Breast epithelium (tissue), 4 donors: Measurements from ENCODE around the gene MSH5. TPM values are rescaled to one million over a fixed set of nuclear protein-coding genes. Genes with fewer than 3 reads are reported as not detected.

ENCODE experiments used
- DNase-seq, 2 donors: peaks; one replicate each; pipeline ENCODE4 v3.0.0-alpha.2; 2019; ENCODE audit warnings: low spot score in 2 of 2
- H3K27ac ChIP-seq, 2 donors: fragments of 200-600 bp; sonication (generic) in 1 of 2; one replicate each; pipeline ENCODE4 v1.5.1; 2016 to 2019; ENCODE audit warnings: mild to moderate bottlenecking in 1 of 2
- H3K27me3 ChIP-seq, 2 donors: fragments of 200-600 bp; sonication (generic) in 1 of 2; one replicate each; pipeline versions ENCODE4 v1.5.1 to v1.6.0; 2017 to 2019; ENCODE audit warnings: control low read depth in 1 of 2, mild to moderate bottlenecking in 1 of 2
- H3K36me3 ChIP-seq: fragments of 200-600 bp; one replicate; pipeline ENCODE4 v1.5.1; 2019
- H3K4me1 ChIP-seq, 2 donors: fragments of 200-600 bp; sonication (generic); one replicate each; pipeline ENCODE4 v1.5.1; 2016 to 2019; ENCODE audit warnings: control low read depth in 1 of 2
- H3K4me3 ChIP-seq, 3 donors: fragments of 200-600 bp; sonication (generic); 1 replicate in 2 of 3; 2 replicates in 1 of 3; pipeline ENCODE4 v1.5.1; 2016 to 2019; ENCODE audit warnings: mild to moderate bottlenecking in 3 of 3, moderate library complexity in 2 of 3
- H3K9me3 ChIP-seq, 2 donors: fragments of 200-600 bp; sonication (generic) in 1 of 2; one replicate each; pipeline ENCODE4 v1.5.1; 2016 to 2019; ENCODE audit warnings: control low read depth in 1 of 2
- CTCF ChIP-seq, 3 donors: fragments of 450-650 bp; IDR thresholded peaks; one replicate each; pipeline ENCODE4 v1.5.1; 2016 to 2017; ENCODE audit warnings: antibody characterized with exemption in 3 of 3, mild to moderate bottlenecking in 3 of 3, moderate library complexity in 3 of 3
- POLR2A ChIP-seq: fragments of 450-650 bp; IDR thresholded peaks from one replicate; pipeline ENCODE4 v1.6.1; 2016; ENCODE audit warnings: antibody characterized with exemption, mild to moderate bottlenecking, moderate library complexity
- POLR2AphosphoS5 ChIP-seq, 3 donors: sonication (generic); formaldehyde crosslinking; IDR thresholded peaks; one replicate each; pipeline ENCODE4 v1.6.1; 2017; ENCODE audit warnings: antibody characterized with exemption in 3 of 3
- intact Hi-C: fragments of 100-400 bp; cut with DNase I; formaldehyde crosslinking; loops from one replicate; pipeline ENCODE4 v1.15.1; 2023; ENCODE audit warnings: low total_unique reads
- total RNA-seq, 3 donors: library from RNA; depleted of rRNA; stranded (reverse); fragments of >200 nt; gene quantifications; one replicate each; pipeline ENCODE4 v1.1.0, GENCODE V29; 2016

MSH5 gene
- total RNA-seq, result 10 to 100 TPM in 1 of 3 donors, 1 to 10 TPM in 2; 7.9 to 13.4 (median 8.0) TPM

- H3K9me3 ChIP-seq, result no peaks in the 10 kb centered on the region
- no peaks in the 10 kb centered on the region for H3K36me3 ChIP-seq
- peak within 1 kb of the TSS; percentile 69 to 84 (median 80) for H3K4me3 ChIP-seq
- peak within 1 kb of the TSS; percentile 95 to 96 for H3K27ac ChIP-seq
- peak; percentile 78 for TF ChIP-seq POLR2A
- peak; percentile 31 to 65 (median 55) for TF ChIP-seq POLR2AphosphoS5 (IDR thresholded peaks at IDR 0.05)
- no peak for TF ChIP-seq CTCF (IDR thresholded peaks at IDR 0.05)
- no peaks in the 10 kb centered on the region for H3K27me3 ChIP-seq
- intact Hi-C loops, result no loop called here
- DNase-seq, result peak; percentile 99
- H3K4me1 ChIP-seq, result peaks cover 8 to 27% of the 10 kb centered on the region in 2 donors
These were observed at the start of gene MSH5 for GRCh38 chr6:31739639-31740396. TSS of gene MSH5 (plus strand) at chr6:31740005. CDS start at chr6:31740467, 462 bp downstream.

DNA sequence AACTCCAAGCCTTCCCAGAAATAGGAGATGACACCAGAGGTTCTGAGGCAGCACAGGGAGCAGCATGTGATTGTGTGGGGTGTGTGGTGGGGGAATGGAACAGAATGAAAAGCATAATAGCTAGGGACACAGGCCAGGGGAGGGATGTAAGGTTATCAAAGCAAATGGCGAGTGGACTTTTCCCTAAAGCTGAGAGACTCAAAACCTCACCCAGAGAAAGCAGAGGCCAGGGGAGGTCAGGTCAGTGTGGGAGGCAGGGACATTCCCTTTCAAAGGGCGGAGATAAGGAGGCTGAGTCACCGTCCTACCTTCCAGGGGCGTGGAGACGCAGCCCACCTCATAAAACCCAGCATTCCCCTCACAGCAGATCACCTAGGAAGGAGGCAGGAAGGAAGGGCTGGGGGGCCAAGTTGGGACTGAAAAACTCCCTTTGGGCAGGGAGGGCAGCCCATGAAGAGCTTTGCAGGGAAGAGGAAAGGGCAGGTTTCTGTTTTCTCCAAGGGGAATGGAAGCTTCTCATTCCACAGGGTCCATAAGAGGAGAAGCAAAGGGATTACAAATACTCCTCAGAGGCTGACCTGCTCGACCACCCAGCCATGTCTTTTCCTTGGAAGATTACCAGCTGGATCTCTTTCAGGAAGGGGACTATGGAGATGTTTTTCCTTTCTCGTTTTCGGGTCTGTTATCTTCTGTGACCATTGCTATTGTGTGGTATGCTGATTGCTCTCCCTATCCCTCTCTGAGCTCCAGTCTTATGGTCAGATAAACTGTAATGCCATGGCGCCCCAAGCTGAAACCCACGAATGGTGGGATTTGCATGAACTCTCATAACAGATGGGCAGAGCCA lies 49.4 kb upstream of the MSH5 start:
- Histone ChIP-seq H3K27ac (no peak overlapping the region), H3K4me3 (no peak overlapping the region), H3K27me3 (no peaks in the 10 kb centered on the region), H3K4me1 (no peaks in the 10 kb centered on the region), H3K36me3 (peaks cover 8% of the 10 kb centered on the region), H3K9me3 (no peaks in the 10 kb centered on the region)
- TF ChIP-seq CTCF (IDR thresholded peaks at IDR 0.05) (no peak), POLR2A (no peak), POLR2AphosphoS5 (IDR thresholded peaks at IDR 0.05) (no peak)
- DNase-seq, result no peak
- intact Hi-C loops, result loop anchor here (10.0 kb wide), 1 partner anchor 264 kb away; the partner anchor contains the start of genes NELFE and SKIC2

DNA sequence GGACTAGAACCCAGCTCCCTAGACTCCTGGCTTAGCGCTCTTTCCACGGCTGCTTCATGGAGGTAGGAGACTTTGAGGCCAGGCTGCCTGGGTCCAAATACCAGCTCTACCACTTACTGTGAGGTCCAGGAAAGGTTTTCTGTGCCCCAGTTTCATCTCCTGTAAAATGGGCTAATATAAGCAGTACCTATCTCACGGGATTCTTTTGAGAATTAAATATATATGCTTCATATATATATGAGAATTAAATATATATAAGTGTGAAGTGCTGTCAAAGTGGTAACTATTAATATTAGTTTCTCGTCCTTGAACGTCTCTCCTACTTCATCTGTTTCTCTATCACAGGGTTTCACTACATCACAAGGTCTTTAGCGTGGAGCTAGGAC lies 48.7 kb upstream of the MSH5 start:
- H3K9me3 ChIP-seq, result no peaks in the 10 kb centered on the region
- no peaks in the 10 kb centered on the region for H3K27me3 ChIP-seq
- no peak overlapping the region for H3K4me3 ChIP-seq
- H3K36me3 ChIP-seq, result peaks cover 8% of the 10 kb centered on the region
- H3K4me1 ChIP-seq, result no peaks in the 10 kb centered on the region
- TF ChIP-seq CTCF (IDR thresholded peaks at IDR 0.05), result no peak
- TF ChIP-seq POLR2A, result no peak
- TF ChIP-seq POLR2AphosphoS5 (IDR thresholded peaks at IDR 0.05), result no peak
- DNase-seq, result no peak
- intact Hi-C loops, result loop anchor here (10.0 kb wide), 1 partner anchor 264 kb away; the partner anchor contains the start of genes NELFE and SKIC2
- H3K27ac ChIP-seq, result no peak overlapping the region

DNA sequence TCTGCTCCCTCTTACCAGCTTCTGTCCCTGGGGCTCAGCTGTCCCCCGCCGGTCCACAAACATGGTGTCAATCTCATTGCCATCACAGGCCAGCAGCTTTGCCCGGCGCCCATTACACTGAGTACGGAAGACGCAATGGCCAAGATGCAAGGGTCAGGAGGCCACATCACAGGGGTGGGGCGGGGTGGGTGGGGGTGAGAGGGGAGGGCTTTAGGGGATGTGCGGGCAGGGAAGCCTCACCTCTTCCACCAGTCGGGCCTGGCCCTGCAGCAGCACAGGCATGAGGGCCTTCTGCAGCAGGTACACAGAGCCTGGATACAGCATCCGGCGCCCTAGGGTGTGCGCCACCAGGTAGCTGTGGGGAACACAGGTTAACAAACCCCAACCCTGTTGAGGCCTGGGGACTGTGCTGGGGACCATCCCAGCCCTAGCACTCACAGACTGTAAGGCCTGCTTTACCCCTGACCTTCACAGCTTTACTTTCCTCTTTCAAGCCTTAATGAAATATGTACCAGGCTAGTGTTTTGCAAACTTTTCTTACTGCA lies 48.2 kb upstream of the MSH5 start:
- H3K27ac ChIP-seq, result no peak overlapping the region
- H3K36me3 ChIP-seq, result peaks cover 8% of the 10 kb centered on the region
- no peak for TF ChIP-seq POLR2AphosphoS5 (IDR thresholded peaks at IDR 0.05)
- no peak for TF ChIP-seq POLR2A
- TF ChIP-seq CTCF (IDR thresholded peaks at IDR 0.05), result no peak
- no peak for DNase-seq
- H3K4me1 ChIP-seq, result no peaks in the 10 kb centered on the region
- no peak overlapping the region for H3K4me3 ChIP-seq
- intact Hi-C loops, result loop anchor here (10.0 kb wide), 1 partner anchor 263 kb away; the partner anchor contains the start of genes NELFE and SKIC2
- H3K27me3 ChIP-seq, result no peaks in the 10 kb centered on the region
- H3K9me3 ChIP-seq, result no peaks in the 10 kb centered on the region
